ENCODE results near the gene TTC3. TPM values are rescaled to one million over a fixed set of nuclear protein-coding genes. Genes with fewer than 3 reads are reported as not detected.
"Not testable (repeated sequence)": the region's sequence is repeated elsewhere in the genome, so short reads cannot be mapped to it uniquely, and the experiment has no call there.

TTC3 gene
- total RNA-seq, 1 donor from 2014 or later, result 203 TPM

- H3K9me3 Mint-ChIP-seq, result no peaks in the 10 kb centered on the region
- H3K4me1 Mint-ChIP-seq (ENCODE audit: unreplicated experiment), result no peaks in the 10 kb centered on the region
- no peaks in the 10 kb centered on the region for H3K27me3 Mint-ChIP-seq
- no peak overlapping the region for H3K4me3 Mint-ChIP-seq
- no peak for DNase-seq (ENCODE audit: extremely low spot score, unreplicated experiment)
- H3K27ac Mint-ChIP-seq, result no peak overlapping the region
- TF ChIP-seq CTCF (conservative IDR thresholded peaks at IDR 0.05), result no peak
- H3K36me3 Mint-ChIP-seq, result peaks cover 38% of the 10 kb centered on the region
These were observed 22.8 kb downstream of the TTC3 start for GRCh38 chr21:37095821-37096220.

DNA sequence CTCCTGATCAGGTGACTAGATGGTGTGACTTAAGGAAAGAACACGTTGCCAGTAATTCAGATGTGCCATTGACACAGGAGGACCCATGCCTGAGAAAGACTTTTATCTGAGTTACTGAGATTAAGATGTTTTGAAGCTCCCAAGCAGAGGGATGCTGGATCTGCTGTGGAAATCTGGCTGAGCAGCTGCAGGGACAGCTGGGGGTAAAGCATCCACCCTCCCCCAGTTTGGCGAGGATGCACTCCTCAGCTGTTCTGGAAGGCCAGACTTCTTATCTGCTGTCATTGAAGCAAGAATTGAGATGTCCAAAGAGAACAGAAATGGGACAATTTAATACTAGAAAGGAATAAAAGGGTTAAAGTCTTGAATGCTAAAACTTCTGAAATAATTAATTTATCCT lies 25.7 kb downstream of the TTC3 start:
- Mint-ChIP-seq H3K4me3 (no peak overlapping the region), H3K4me1 (ENCODE audit: unreplicated experiment) (peaks cover 4% of the 10 kb centered on the region), H3K27ac (no peak overlapping the region), H3K9me3 (no peaks in the 10 kb centered on the region), H3K36me3 (peaks cover 45% of the 10 kb centered on the region), H3K27me3 (no peaks in the 10 kb centered on the region)
- no peak for DNase-seq (ENCODE audit: extremely low spot score, unreplicated experiment)
- no peak for TF ChIP-seq CTCF (conservative IDR thresholded peaks at IDR 0.05)

DNA sequence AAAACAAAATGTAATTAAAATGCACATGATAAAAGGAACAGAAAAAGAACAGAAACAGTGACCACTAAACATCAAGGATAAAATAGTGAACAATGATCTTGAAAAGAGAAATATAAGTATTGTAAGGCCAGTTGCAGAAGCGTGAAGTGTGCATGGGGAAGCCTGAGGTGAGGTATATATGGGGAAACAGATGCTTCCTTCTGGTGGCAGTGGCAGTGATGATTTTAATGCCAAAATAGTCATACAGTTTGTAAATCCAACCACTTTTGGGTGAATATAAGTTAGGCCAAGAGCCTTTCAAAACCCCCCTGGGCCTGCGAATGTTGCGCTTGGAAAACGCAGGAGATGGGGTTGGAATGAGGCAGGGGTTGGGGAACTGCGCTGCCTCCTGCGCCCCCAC lies 27.3 kb downstream of the TTC3 start:
- H3K27ac Mint-ChIP-seq, result no peak overlapping the region
- no peaks in the 10 kb centered on the region for H3K27me3 Mint-ChIP-seq
- no peak for TF ChIP-seq CTCF (conservative IDR thresholded peaks at IDR 0.05)
- H3K36me3 Mint-ChIP-seq, result peaks cover 52% of the 10 kb centered on the region
- H3K9me3 Mint-ChIP-seq, result peaks cover 5% of the 10 kb centered on the region
- H3K4me1 Mint-ChIP-seq (ENCODE audit: unreplicated experiment), result peaks cover 4% of the 10 kb centered on the region
- DNase-seq (ENCODE audit: extremely low spot score, unreplicated experiment), result no peak
- no peak overlapping the region for H3K4me3 Mint-ChIP-seq

- Mint-ChIP-seq H3K27ac (no peak overlapping the region), H3K4me3 (no peak overlapping the region), H3K9me3 (peaks cover 15% of the 10 kb centered on the region), H3K4me1 (ENCODE audit: unreplicated experiment) (peaks cover 4% of the 10 kb centered on the region), H3K27me3 (no peaks in the 10 kb centered on the region), H3K36me3 (peaks cover 57% of the 10 kb centered on the region)
- DNase-seq (ENCODE audit: extremely low spot score, unreplicated experiment), result no peak
- TF ChIP-seq CTCF (conservative IDR thresholded peaks at IDR 0.05), result no peak
These were observed 28.3 kb downstream of the TTC3 start for GRCh38 chr21:37101384-37101783.

GRCh38 chr21:37102746-37103145 lies 29.7 kb downstream of the TTC3 start:
- H3K27me3 Mint-ChIP-seq; DNase-seq (ENCODE audit: extremely low spot score, unreplicated experiment); H3K27ac Mint-ChIP-seq; H3K4me3 Mint-ChIP-seq; H3K4me1 Mint-ChIP-seq (ENCODE audit: unreplicated experiment): not testable (repeated sequence)
- H3K36me3 Mint-ChIP-seq, result peaks cover 64% of the 10 kb centered on the region
- peaks cover 22% of the 10 kb centered on the region for H3K9me3 Mint-ChIP-seq

- no peak overlapping the region for H3K27ac Mint-ChIP-seq
- DNase-seq (ENCODE audit: extremely low spot score, unreplicated experiment), result no peak
- TF ChIP-seq CTCF (conservative IDR thresholded peaks at IDR 0.05), result no peak
- H3K36me3 Mint-ChIP-seq, result peaks cover 55% of the 10 kb centered on the region
- no peak overlapping the region for H3K4me3 Mint-ChIP-seq
- H3K27me3 Mint-ChIP-seq, result no peaks in the 10 kb centered on the region
- peaks cover 4% of the 10 kb centered on the region for H3K4me1 Mint-ChIP-seq (ENCODE audit: unreplicated experiment)
- H3K9me3 Mint-ChIP-seq, result peaks cover 29% of the 10 kb centered on the region
These were observed 33.9 kb downstream of the TTC3 start for GRCh38 chr21:37106998-37107397.

DNA sequence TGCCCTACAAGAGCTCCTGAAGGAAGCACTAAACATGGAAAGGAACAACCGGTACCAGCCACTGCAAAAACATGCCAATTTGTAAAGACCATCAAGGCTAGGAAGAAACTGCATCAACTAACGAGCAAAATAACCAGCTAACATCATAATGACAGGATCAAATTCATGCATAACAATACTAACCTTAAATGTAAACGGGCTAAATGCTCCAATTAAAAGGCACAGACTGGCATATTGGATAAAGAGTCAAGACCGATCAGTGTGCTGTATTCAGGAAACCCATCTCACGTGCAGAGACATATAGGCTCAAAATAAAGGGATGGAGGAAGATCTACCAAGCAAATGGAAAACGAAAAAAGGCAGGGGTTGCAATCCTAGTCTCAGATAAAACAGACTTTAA lies 38.0 kb downstream of the TTC3 start:
- H3K9me3 Mint-ChIP-seq, result peaks cover 17% of the 10 kb centered on the region
- not testable (repeated sequence) for H3K27me3 Mint-ChIP-seq; H3K27ac Mint-ChIP-seq; H3K4me3 Mint-ChIP-seq; H3K4me1 Mint-ChIP-seq (ENCODE audit: unreplicated experiment); DNase-seq (ENCODE audit: extremely low spot score, unreplicated experiment)
- peaks cover 46% of the 10 kb centered on the region for H3K36me3 Mint-ChIP-seq

DNA sequence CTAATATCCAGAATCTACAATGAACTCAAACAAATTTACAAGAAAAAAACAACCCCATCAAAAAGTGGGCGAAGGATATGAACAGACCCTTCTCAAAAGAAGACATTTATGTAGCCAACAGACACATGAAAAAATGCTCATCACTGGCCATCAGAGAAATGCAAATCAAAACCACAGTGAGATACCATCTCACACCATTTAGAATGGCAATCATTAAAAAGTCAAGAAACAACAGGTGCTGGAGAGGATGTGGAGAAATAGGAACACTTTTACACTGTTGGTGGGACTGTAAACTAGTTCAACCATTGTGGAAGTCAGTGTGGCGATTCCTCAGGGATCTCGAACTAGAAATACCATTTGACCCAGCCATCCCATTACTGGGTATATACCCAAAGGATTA lies 41.2 kb downstream of the TTC3 start:
- H3K4me1 Mint-ChIP-seq (ENCODE audit: unreplicated experiment); H3K27ac Mint-ChIP-seq; H3K27me3 Mint-ChIP-seq; H3K4me3 Mint-ChIP-seq; DNase-seq (ENCODE audit: extremely low spot score, unreplicated experiment); H3K9me3 Mint-ChIP-seq: not testable (repeated sequence)
- H3K36me3 Mint-ChIP-seq, result peaks cover 24% of the 10 kb centered on the region

DNA sequence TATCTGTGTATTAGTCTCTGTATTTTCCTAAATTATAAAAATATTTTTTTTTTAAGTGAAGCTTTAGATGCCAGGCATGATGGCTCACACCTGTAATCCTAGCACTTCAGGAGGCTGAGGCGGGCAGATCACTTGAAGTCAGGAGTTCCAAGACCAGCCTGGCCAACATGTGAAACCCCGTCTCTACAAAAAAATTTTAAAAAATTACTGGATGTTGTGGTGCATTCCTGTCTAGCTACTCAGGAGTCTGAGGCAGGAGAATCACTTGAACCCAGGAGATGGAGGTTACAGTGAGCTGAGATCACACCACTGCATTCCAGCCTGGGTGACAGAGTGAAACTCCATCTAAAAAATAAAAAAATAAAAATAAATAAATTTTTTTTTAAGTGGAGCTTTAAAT lies 43.4 kb downstream of the TTC3 start:
- not testable (repeated sequence) for H3K27me3 Mint-ChIP-seq; H3K4me3 Mint-ChIP-seq; H3K27ac Mint-ChIP-seq; H3K9me3 Mint-ChIP-seq; DNase-seq (ENCODE audit: extremely low spot score, unreplicated experiment)
- H3K4me1 Mint-ChIP-seq (ENCODE audit: unreplicated experiment), result peaks cover 13% of the 10 kb centered on the region
- H3K36me3 Mint-ChIP-seq, result peaks cover 26% of the 10 kb centered on the region

Measured in type B pancreatic cell (in vitro differentiated cells).